Measurements from ENCODE around the gene CBY3. TPM values are rescaled to one million over a fixed set of nuclear protein-coding genes. Genes with fewer than 3 reads are reported as not detected.

CBY3 gene
- total RNA-seq, 1 experiment from 2014 or later = 0.68 TPM

DNA sequence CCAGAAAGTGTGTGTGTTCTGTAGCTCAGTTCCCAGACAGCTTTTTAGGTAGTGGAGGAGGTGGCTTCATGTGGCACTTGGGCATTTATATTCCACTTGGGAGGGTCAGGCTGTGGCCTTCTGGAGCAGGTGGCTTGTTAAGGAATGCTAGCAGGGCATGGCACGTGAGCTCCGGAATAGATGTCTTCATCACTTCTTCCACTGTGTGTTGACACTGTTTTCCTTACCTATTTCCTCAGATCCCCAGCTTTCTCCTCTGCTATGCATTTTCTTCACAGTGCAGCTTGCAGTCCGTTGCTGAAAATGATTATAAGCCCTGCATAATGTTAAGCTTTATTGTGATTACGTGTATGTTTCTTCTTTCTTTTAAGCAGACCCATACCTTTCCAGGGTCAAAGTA is 48.5 kb upstream of the CBY3 start:
- BruUV-seq (replicated peaks) = no TSS peak
- intact Hi-C loops (cut with micrococcal nuclease; ENCODE audit: unreplicated experiment) = no loop called here

DNA sequence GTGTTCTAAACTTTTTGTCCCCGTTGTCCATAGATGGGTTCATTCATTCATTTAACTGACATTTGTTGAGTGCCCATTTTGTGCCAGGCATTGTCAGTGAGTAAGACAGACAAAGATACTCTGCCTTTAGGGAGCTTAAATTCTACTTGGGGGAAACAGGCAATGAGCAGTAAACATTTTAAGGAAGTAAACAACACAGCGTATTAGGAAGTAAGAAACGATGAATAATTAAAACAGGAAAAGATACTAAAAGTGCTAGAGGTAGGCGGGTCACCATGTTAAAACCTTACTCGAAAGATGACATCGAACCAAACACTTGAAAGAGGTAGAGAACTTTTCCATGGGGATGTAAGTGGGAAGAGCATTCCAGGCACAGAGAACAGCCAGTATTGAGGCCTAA is 46.3 kb upstream of the CBY3 start:
- ChIA-PET POLR2A (no interaction called here), CTCF (no interaction called here)
- peaks cover 4% of the 10 kb centered on the region; the same call in 1 of the 2 replicates for H3K4me1 ChIP-seq
- H3K36me3 ChIP-seq (ENCODE audit: control insufficient read depth, insufficient read depth, low read length) = peaks cover 6% of the 10 kb centered on the region
- Mint-ChIP-seq H3K4me3 (ENCODE audit: unreplicated experiment) (no peak overlapping the region), H3K36me3 (ENCODE audit: insufficient read depth, unreplicated experiment) (peaks cover 90% of the 10 kb centered on the region), H3K9me3 (ENCODE audit: unreplicated experiment) (no peaks in the 10 kb centered on the region), H3K4me1 (ENCODE audit: low read depth, unreplicated experiment) (no peaks in the 10 kb centered on the region), H3K27ac (ENCODE audit: unreplicated experiment) (no peak overlapping the region), H3K27me3 (ENCODE audit: insufficient read depth, unreplicated experiment) (no peaks in the 10 kb centered on the region)
- H3K9me3 ChIP-seq = no peaks in the 10 kb centered on the region
- TF ChIP-seq, protein P1, sequence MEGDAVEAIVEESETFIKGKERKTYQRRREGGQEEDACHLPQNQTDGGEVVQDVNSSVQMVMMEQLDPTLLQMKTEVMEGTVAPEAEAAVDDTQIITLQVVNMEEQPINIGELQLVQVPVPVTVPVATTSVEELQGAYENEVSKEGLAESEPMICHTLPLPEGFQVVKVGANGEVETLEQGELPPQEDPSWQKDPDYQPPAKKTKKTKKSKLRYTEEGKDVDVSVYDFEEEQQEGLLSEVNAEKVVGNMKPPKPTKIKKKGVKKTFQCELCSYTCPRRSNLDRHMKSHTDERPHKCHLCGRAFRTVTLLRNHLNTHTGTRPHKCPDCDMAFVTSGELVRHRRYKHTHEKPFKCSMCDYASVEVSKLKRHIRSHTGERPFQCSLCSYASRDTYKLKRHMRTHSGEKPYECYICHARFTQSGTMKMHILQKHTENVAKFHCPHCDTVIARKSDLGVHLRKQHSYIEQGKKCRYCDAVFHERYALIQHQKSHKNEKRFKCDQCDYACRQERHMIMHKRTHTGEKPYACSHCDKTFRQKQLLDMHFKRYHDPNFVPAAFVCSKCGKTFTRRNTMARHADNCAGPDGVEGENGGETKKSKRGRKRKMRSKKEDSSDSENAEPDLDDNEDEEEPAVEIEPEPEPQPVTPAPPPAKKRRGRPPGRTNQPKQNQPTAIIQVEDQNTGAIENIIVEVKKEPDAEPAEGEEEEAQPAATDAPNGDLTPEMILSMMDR (IDR thresholded peaks at IDR 0.05; ENCODE audit: insufficient read depth in 1 of 2, low read depth in 1 of 2, low read length in 1 of 2, severe bottlenecking in 1 of 2, unreplicated experiment in 1 of 2) = no peak
- no TSS peak for BruUV-seq (replicated peaks)
- H3K27me3 ChIP-seq (replicated peaks; ENCODE audit: control insufficient read depth, insufficient read depth, low read length) = no peaks in the 10 kb centered on the region
- intact Hi-C loops (cut with micrococcal nuclease; ENCODE audit: unreplicated experiment) = no loop called here
- no peak overlapping the region for H3K4me3 ChIP-seq (ENCODE audit: low read depth, low read length)
- DNase-seq = no peak

More for the DNA sequence above, 48.5 kb upstream of the CBY3 start:
- POLR2A ChIA-PET = no interaction called here
- no peaks in the 10 kb centered on the region for H3K27me3 ChIP-seq (replicated peaks; ENCODE audit: control insufficient read depth, insufficient read depth, low read length)
- H3K4me3 ChIP-seq (ENCODE audit: low read depth, low read length) = no peak overlapping the region
- Mint-ChIP-seq H3K36me3 (ENCODE audit: insufficient read depth, unreplicated experiment) (peaks cover 82% of the 10 kb centered on the region), H3K27me3 (ENCODE audit: insufficient read depth, unreplicated experiment) (no peaks in the 10 kb centered on the region), H3K9me3 (ENCODE audit: unreplicated experiment) (no peaks in the 10 kb centered on the region), H3K4me1 (ENCODE audit: low read depth, unreplicated experiment) (peaks cover 4% of the 10 kb centered on the region), H3K4me3 (ENCODE audit: unreplicated experiment) (no peak overlapping the region), H3K27ac (ENCODE audit: unreplicated experiment) (no peak overlapping the region)
- no peaks in the 10 kb centered on the region for H3K9me3 ChIP-seq
- CTCF ChIA-PET = interaction anchor here (0.6 to 1.5 kb wide), 2 partner anchors 27 to 34 kb away, joined by 3 to 4 read pairs; no protein-coding TSS in a partner anchor
- no peak for DNase-seq
- H3K36me3 ChIP-seq (ENCODE audit: control insufficient read depth, insufficient read depth, low read length) = peaks cover 5% of the 10 kb centered on the region; the same call in 1 of the 2 replicates
- peaks cover 9% of the 10 kb centered on the region for H3K4me1 ChIP-seq
- TF ChIP-seq, protein P1 (IDR thresholded peaks at IDR 0.05; ENCODE audit: insufficient read depth in 1 of 2, low read depth in 1 of 2, low read length in 1 of 2, severe bottlenecking in 1 of 2, unreplicated experiment in 1 of 2) = no peak

GRCh38 chr5:179724163-179724562 is 43.3 kb upstream of the CBY3 start:
- intact Hi-C loops (cut with micrococcal nuclease; ENCODE audit: unreplicated experiment) = no loop called here
- H3K4me3 Mint-ChIP-seq (ENCODE audit: unreplicated experiment) = no peak overlapping the region
- CTCF ChIA-PET = no interaction called here
- no peaks in the 10 kb centered on the region for H3K9me3 Mint-ChIP-seq (ENCODE audit: unreplicated experiment)
- Histone ChIP-seq H3K9me3 (no peaks in the 10 kb centered on the region), H3K4me1 (no peaks in the 10 kb centered on the region), H3K4me3 (ENCODE audit: low read depth, low read length) (no peak overlapping the region), H3K36me3 (ENCODE audit: control insufficient read depth, insufficient read depth, low read length) (peaks cover 9% of the 10 kb centered on the region), H3K27me3 (replicated peaks; ENCODE audit: control insufficient read depth, insufficient read depth, low read length) (no peaks in the 10 kb centered on the region)
- no peaks in the 10 kb centered on the region for H3K27me3 Mint-ChIP-seq (ENCODE audit: insufficient read depth, unreplicated experiment)
- H3K27ac Mint-ChIP-seq (ENCODE audit: unreplicated experiment) = peak overlapping the region; percentile 62
- TF ChIP-seq, protein P1 (IDR thresholded peaks at IDR 0.05; ENCODE audit: insufficient read depth in 1 of 2, low read depth in 1 of 2, low read length in 1 of 2, severe bottlenecking in 1 of 2, unreplicated experiment in 1 of 2) = no peak
- H3K4me1 Mint-ChIP-seq (ENCODE audit: low read depth, unreplicated experiment) = no peaks in the 10 kb centered on the region
- POLR2A ChIA-PET = interaction anchor here (1.2 kb wide), 1 partner anchor 31 kb away, joined by 4 read pairs; no protein-coding TSS in a partner anchor
- peaks cover 91% of the 10 kb centered on the region for H3K36me3 Mint-ChIP-seq (ENCODE audit: insufficient read depth, unreplicated experiment)
- DNase-seq = no peak
- no TSS peak for BruUV-seq (replicated peaks)

Measured in Caco-2 (cell line).